ENCODE results near the gene ZFP30. TPM values are rescaled to one million over a fixed set of nuclear protein-coding genes. Genes with fewer than 3 reads are reported as not detected.
"Not testable (repeated sequence)": the region's sequence is repeated elsewhere in the genome, so short reads cannot be mapped to it uniquely, and the experiment has no call there.

The ZFP30 gene
- 10.4 and 12.2 TPM in 2 replicates for total RNA-seq

- intact Hi-C loops (cut with micrococcal nuclease), result loop anchor here (1.0 to 2.0 kb wide), 4 partner anchors 61 to 436 kb away; partner anchors contain the start of genes ZNF383, ZNF540, ZNF570 and ZNF571
- Mint-ChIP-seq H3K9me3 (peaks cover 33% of the 10 kb centered on the region), H3K27me3 (ENCODE audit: low read depth) (no peaks in the 10 kb centered on the region), H3K4me1 (ENCODE audit: low read depth) (peaks cover 22% of the 10 kb centered on the region), H3K4me3 (ENCODE audit: low read depth) (peak within 1 kb of the TSS; percentile 83), H3K27ac (peak within 1 kb of the TSS; percentile 93), H3K36me3 (ENCODE audit: low read depth) (peaks cover 40% of the 10 kb centered on the region)
- peak; percentile 81 for DNase-seq (ENCODE audit: low spot score)
Observed at GRCh38 chr19:37655301-37655688, at the start of gene ZFP30. ZFP30 (minus strand) TSS chr19:37655465; CDS start chr19:37647822, 7,643 bp downstream.

GRCh38 chr19:37699057-37699456, 43.8 kb upstream of the ZFP30 start:
- DNase-seq (ENCODE audit: low spot score), result no peak
- Mint-ChIP-seq H3K27me3 (ENCODE audit: low read depth) (no peaks in the 10 kb centered on the region), H3K4me3 (ENCODE audit: low read depth) (no peak overlapping the region), H3K4me1 (ENCODE audit: low read depth) (no peaks in the 10 kb centered on the region), H3K9me3 (peaks cover 71% of the 10 kb centered on the region), H3K27ac (no peak overlapping the region), H3K36me3 (ENCODE audit: low read depth) (peaks cover 45% of the 10 kb centered on the region)
- intact Hi-C loops (cut with micrococcal nuclease), result no loop called here

- H3K9me3 Mint-ChIP-seq, result peaks cover 72% of the 10 kb centered on the region
- H3K27me3 Mint-ChIP-seq (ENCODE audit: low read depth), result no peaks in the 10 kb centered on the region
- intact Hi-C loops (cut with micrococcal nuclease), result no loop called here
- no peak for DNase-seq (ENCODE audit: low spot score)
- H3K4me3 Mint-ChIP-seq (ENCODE audit: low read depth), result no peak overlapping the region
- peaks cover 43% of the 10 kb centered on the region for H3K36me3 Mint-ChIP-seq (ENCODE audit: low read depth)
- H3K4me1 Mint-ChIP-seq (ENCODE audit: low read depth), result no peaks in the 10 kb centered on the region
- no peak overlapping the region for H3K27ac Mint-ChIP-seq
Observed at GRCh38 chr19:37698216-37698615, 43.0 kb upstream of the ZFP30 start.

GRCh38 chr19:37695144-37695899, 40.1 kb upstream of the ZFP30 start:
- intact Hi-C loops (cut with micrococcal nuclease), result no loop called here
- Mint-ChIP-seq H3K27ac (no peak overlapping the region), H3K36me3 (ENCODE audit: low read depth) (peaks cover 35% of the 10 kb centered on the region), H3K9me3 (peaks cover 61% of the 10 kb centered on the region), H3K27me3 (ENCODE audit: low read depth) (no peaks in the 10 kb centered on the region), H3K4me1 (ENCODE audit: low read depth) (peaks cover 7% of the 10 kb centered on the region), H3K4me3 (ENCODE audit: low read depth) (no peak overlapping the region)
- no peak for DNase-seq (ENCODE audit: low spot score)

GRCh38 chr19:37692956-37693620, 37.8 kb upstream of the ZFP30 start:
- no peak for DNase-seq (ENCODE audit: low spot score)
- Mint-ChIP-seq H3K4me3 (ENCODE audit: low read depth) (no peak overlapping the region), H3K9me3 (peaks cover 42% of the 10 kb centered on the region), H3K36me3 (ENCODE audit: low read depth) (peaks cover 18% of the 10 kb centered on the region), H3K27me3 (ENCODE audit: low read depth) (no peaks in the 10 kb centered on the region), H3K27ac (no peak overlapping the region), H3K4me1 (ENCODE audit: low read depth) (peaks cover 7% of the 10 kb centered on the region)
- intact Hi-C loops (cut with micrococcal nuclease), result no loop called here

- H3K36me3 Mint-ChIP-seq (ENCODE audit: low read depth), result peaks cover 15% of the 10 kb centered on the region
- peak overlapping the region; percentile 52 for H3K27ac Mint-ChIP-seq
- peak; percentile 50 for DNase-seq (ENCODE audit: low spot score)
- H3K4me1 Mint-ChIP-seq (ENCODE audit: low read depth), result peaks cover 7% of the 10 kb centered on the region
- H3K4me3 Mint-ChIP-seq (ENCODE audit: low read depth), result peak overlapping the region; percentile 79
- intact Hi-C loops (cut with micrococcal nuclease), result no loop called here
- peaks cover 35% of the 10 kb centered on the region for H3K9me3 Mint-ChIP-seq
- no peaks in the 10 kb centered on the region for H3K27me3 Mint-ChIP-seq (ENCODE audit: low read depth)
Observed at GRCh38 chr19:37691881-37692504, 36.7 kb upstream of the ZFP30 start.

GRCh38 chr19:37683520-37683919, 28.3 kb upstream of the ZFP30 start:
- no peaks in the 10 kb centered on the region for H3K36me3 Mint-ChIP-seq (ENCODE audit: low read depth)
- peaks cover 42% of the 10 kb centered on the region for H3K9me3 Mint-ChIP-seq
- no peak overlapping the region for H3K27ac Mint-ChIP-seq
- intact Hi-C loops (cut with micrococcal nuclease), result no loop called here
- no peak for DNase-seq (ENCODE audit: low spot score)
- H3K27me3 Mint-ChIP-seq (ENCODE audit: low read depth), result no peaks in the 10 kb centered on the region
- H3K4me3 Mint-ChIP-seq (ENCODE audit: low read depth), result no peak overlapping the region
- H3K4me1 Mint-ChIP-seq (ENCODE audit: low read depth), result no peaks in the 10 kb centered on the region

GRCh38 chr19:37669450-37669914, 14.2 kb upstream of the ZFP30 start:
- H3K27ac Mint-ChIP-seq, result no peak overlapping the region

GRCh38 chr19:37657157-37657556, 1.9 kb upstream of the ZFP30 start:
- intact Hi-C loops (cut with micrococcal nuclease); H3K27me3 Mint-ChIP-seq (ENCODE audit: low read depth); DNase-seq (ENCODE audit: low spot score); H3K27ac Mint-ChIP-seq: not testable (repeated sequence)
- H3K4me3 Mint-ChIP-seq (ENCODE audit: low read depth), result peak overlapping the region; percentile 83
- H3K9me3 Mint-ChIP-seq, result peaks cover 47% of the 10 kb centered on the region
- peaks cover 22% of the 10 kb centered on the region for H3K4me1 Mint-ChIP-seq (ENCODE audit: low read depth)
- peaks cover 27% of the 10 kb centered on the region for H3K36me3 Mint-ChIP-seq (ENCODE audit: low read depth)

More at GRCh38 chr19:37669450-37669914, 14.2 kb upstream of the ZFP30 start:
- Mint-ChIP-seq H3K4me1 (ENCODE audit: low read depth) (no peaks in the 10 kb centered on the region), H3K36me3 (ENCODE audit: low read depth) (no peaks in the 10 kb centered on the region), H3K27me3 (ENCODE audit: low read depth) (no peaks in the 10 kb centered on the region), H3K4me3 (ENCODE audit: low read depth) (no peak overlapping the region), H3K9me3 (peaks cover 52% of the 10 kb centered on the region)
- intact Hi-C loops (cut with micrococcal nuclease), result no loop called here
- no peak for DNase-seq (ENCODE audit: low spot score)

- Mint-ChIP-seq H3K27ac (peak overlapping the region; percentile 93), H3K9me3 (peaks cover 38% of the 10 kb centered on the region), H3K27me3 (ENCODE audit: low read depth) (no peaks in the 10 kb centered on the region), H3K4me3 (ENCODE audit: low read depth) (peak overlapping the region; percentile 83), H3K36me3 (ENCODE audit: low read depth) (peaks cover 35% of the 10 kb centered on the region), H3K4me1 (ENCODE audit: low read depth) (peaks cover 22% of the 10 kb centered on the region)
- DNase-seq (ENCODE audit: low spot score), result peak; percentile 85
- intact Hi-C loops (cut with micrococcal nuclease), result loop anchor here (1.0 to 2.0 kb wide), 4 partner anchors 62 to 437 kb away; partner anchors contain the start of genes ZNF383, ZNF540, ZNF570 and ZNF571
Observed at GRCh38 chr19:37655689-37656371, 565 bp upstream of the ZFP30 start.

- peak overlapping the region; percentile 83 for H3K4me3 Mint-ChIP-seq (ENCODE audit: low read depth)
Observed at GRCh38 chr19:37654629-37655300, 500 bp downstream of the ZFP30 start.

GRCh38 chr19:37654118-37654517, 1.1 kb downstream of the ZFP30 start:
- DNase-seq (ENCODE audit: low spot score), result no peak
- H3K9me3 Mint-ChIP-seq, result peaks cover 31% of the 10 kb centered on the region
- peaks cover 50% of the 10 kb centered on the region for H3K36me3 Mint-ChIP-seq (ENCODE audit: low read depth)
- peak overlapping the region; percentile 93 for H3K27ac Mint-ChIP-seq
- H3K4me1 Mint-ChIP-seq (ENCODE audit: low read depth), result peaks cover 22% of the 10 kb centered on the region
- peak overlapping the region; percentile 83 for H3K4me3 Mint-ChIP-seq (ENCODE audit: low read depth)
- intact Hi-C loops (cut with micrococcal nuclease), result loop anchor here (2.0 kb wide), 3 partner anchors 125 to 435 kb away; partner anchors contain the start of genes ZNF383, ZNF570 and ZNF573
- H3K27me3 Mint-ChIP-seq (ENCODE audit: low read depth), result no peaks in the 10 kb centered on the region

More at GRCh38 chr19:37654629-37655300, 500 bp downstream of the ZFP30 start:
- DNase-seq (ENCODE audit: low spot score), result peak; percentile 18
- Mint-ChIP-seq H3K27me3 (ENCODE audit: low read depth) (no peaks in the 10 kb centered on the region), H3K4me1 (ENCODE audit: low read depth) (peaks cover 22% of the 10 kb centered on the region), H3K36me3 (ENCODE audit: low read depth) (peaks cover 46% of the 10 kb centered on the region), H3K27ac (peak overlapping the region; percentile 93), H3K9me3 (peaks cover 34% of the 10 kb centered on the region)
- intact Hi-C loops (cut with micrococcal nuclease), result loop anchor here (1.0 to 2.0 kb wide), 4 partner anchors 60 to 436 kb away; partner anchors contain the start of genes ZNF383, ZNF540, ZNF570 and ZNF571

Measured in activated T-helper 2 cell treated with anti-CD3 and anti-CD28 coated beads, Interferon-gamma antibody, Interleukin-2, Interleukin-4, amounts not matched to agents 10 μg/mL and 5 μg/mL and 100 μg/mL, durations not matched to agents 14 hours and 24 hours and 36 hours (primary cell).